ENCODE data around the gene TGFBR3L. TPM values are rescaled to one million over a fixed set of nuclear protein-coding genes. Genes with fewer than 3 reads are reported as not detected.

Gene TGFBR3L
- total RNA-seq, 1 experiment from 2014 or later = 4.1 TPM

DNA sequence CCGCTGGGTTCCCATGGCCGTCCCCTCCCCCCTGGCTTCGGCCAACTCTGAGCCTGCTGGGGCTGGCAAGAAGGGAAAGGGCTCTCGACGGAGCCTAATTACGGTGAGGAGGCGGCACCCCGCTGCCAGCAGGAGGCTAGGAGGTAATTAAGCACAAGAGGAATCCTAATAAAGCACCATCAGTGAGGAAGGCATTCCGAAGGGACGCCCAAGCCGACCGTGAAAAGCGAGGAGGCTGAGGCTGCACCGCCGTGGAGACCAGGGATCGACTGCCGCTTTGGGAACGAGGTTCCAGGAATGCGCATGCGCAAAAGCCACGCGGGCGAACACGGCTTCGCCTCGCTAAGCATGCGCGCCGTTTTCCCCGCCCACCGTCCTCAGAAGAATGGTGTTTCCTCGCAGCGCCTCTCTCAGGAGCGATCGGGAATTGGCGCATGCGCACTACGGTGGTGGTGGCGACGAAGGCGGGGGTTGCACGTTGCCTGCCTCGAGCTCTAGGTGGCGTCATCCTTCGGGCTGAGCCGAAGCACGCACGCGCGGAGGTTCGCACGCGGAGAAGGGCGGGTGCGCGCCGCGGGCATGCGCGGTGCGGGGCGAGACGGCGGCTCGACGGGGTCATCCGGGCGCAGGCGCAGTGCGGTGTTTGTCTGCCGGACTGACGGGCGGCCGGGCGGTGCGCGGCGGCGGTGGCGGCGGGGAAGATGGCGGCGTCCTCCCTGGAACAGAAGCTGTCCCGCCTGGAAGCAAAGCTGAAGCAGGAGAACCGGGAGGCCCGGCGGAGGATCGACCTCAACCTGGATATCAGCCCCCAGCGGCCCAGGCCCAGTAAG, 11.2 kb upstream of the TGFBR3L start, which contains the start of gene MAP2K7 (continued):
- TF ChIP-seq ARID4B (CRISPR knock-in tag; IDR thresholded peaks at IDR 0.05; ENCODE audit: borderline replicate concordance) (peak; percentile 74; the same call in 1 of the 2 replicates), CBFB (CRISPR knock-in tag; IDR thresholded peaks at IDR 0.05; ENCODE audit: low read depth) (no peak), MLX (CRISPR knock-in tag; IDR thresholded peaks at IDR 0.05) (no peak), ZNF671 (CRISPR knock-in tag; IDR thresholded peaks at IDR 0.05) (no peak), ZNF425 (CRISPR knock-in tag; conservative IDR thresholded peaks at IDR 0.05) (no peak), E2F5 (CRISPR knock-in tag; IDR thresholded peaks at IDR 0.05) (peak; percentile 83; the same call in 1 of the 2 replicates), GRHL2 (CRISPR knock-in tag; IDR thresholded peaks at IDR 0.05; ENCODE audit: insufficient replicate concordance, severe bottlenecking) (no peak), ATF3 (CRISPR knock-in tag; conservative IDR thresholded peaks at IDR 0.05) (peak; percentile 69; the same call in 1 of the 2 replicates), NFE2L1 (CRISPR knock-in tag; IDR thresholded peaks at IDR 0.05) (peak; percentile 94), FOXJ3 (CRISPR knock-in tag; IDR thresholded peaks at IDR 0.05; ENCODE audit: borderline replicate concordance) (no peak), ZNF121 (CRISPR knock-in tag; IDR thresholded peaks at IDR 0.05) (no peak), RORB (CRISPR knock-in tag; IDR thresholded peaks at IDR 0.05) (no peak), ZNF232 (CRISPR knock-in tag; IDR thresholded peaks at IDR 0.05) (peak; percentile 96; the same call in 1 of the 2 replicates), NFATC4 (CRISPR knock-in tag; IDR thresholded peaks at IDR 0.05) (no peak), PRRX2 (CRISPR knock-in tag; IDR thresholded peaks at IDR 0.05) (no peak), ZSCAN18 (CRISPR knock-in tag; IDR thresholded peaks at IDR 0.05) (no peak), ZNF396 (CRISPR knock-in tag; IDR thresholded peaks at IDR 0.05; ENCODE audit: borderline replicate concordance) (no peak)
- TF ChIP-seq, protein P1, sequence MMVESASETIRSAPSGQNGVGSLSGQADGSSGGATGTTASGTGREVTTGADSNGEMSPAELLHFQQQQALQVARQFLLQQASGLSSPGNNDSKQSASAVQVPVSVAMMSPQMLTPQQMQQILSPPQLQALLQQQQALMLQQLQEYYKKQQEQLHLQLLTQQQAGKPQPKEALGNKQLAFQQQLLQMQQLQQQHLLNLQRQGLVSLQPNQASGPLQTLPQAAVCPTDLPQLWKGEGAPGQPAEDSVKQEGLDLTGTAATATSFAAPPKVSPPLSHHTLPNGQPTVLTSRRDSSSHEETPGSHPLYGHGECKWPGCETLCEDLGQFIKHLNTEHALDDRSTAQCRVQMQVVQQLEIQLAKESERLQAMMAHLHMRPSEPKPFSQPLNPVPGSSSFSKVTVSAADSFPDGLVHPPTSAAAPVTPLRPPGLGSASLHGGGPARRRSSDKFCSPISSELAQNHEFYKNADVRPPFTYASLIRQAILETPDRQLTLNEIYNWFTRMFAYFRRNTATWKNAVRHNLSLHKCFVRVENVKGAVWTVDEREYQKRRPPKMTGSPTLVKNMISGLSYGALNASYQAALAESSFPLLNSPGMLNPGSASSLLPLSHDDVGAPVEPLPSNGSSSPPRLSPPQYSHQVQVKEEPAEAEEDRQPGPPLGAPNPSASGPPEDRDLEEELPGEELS (CRISPR knock-in tag; IDR thresholded peaks at IDR 0.05) = peak; percentile 92; the same call in 1 of the 2 replicates
- TF ChIP-seq, protein P2, sequence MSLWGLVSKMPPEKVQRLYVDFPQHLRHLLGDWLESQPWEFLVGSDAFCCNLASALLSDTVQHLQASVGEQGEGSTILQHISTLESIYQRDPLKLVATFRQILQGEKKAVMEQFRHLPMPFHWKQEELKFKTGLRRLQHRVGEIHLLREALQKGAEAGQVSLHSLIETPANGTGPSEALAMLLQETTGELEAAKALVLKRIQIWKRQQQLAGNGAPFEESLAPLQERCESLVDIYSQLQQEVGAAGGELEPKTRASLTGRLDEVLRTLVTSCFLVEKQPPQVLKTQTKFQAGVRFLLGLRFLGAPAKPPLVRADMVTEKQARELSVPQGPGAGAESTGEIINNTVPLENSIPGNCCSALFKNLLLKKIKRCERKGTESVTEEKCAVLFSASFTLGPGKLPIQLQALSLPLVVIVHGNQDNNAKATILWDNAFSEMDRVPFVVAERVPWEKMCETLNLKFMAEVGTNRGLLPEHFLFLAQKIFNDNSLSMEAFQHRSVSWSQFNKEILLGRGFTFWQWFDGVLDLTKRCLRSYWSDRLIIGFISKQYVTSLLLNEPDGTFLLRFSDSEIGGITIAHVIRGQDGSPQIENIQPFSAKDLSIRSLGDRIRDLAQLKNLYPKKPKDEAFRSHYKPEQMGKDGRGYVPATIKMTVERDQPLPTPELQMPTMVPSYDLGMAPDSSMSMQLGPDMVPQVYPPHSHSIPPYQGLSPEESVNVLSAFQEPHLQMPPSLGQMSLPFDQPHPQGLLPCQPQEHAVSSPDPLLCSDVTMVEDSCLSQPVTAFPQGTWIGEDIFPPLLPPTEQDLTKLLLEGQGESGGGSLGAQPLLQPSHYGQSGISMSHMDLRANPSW (CRISPR knock-in tag; conservative IDR thresholded peaks at IDR 0.05; ENCODE audit: low read depth) = no peak
- TF ChIP-seq, protein P3, sequence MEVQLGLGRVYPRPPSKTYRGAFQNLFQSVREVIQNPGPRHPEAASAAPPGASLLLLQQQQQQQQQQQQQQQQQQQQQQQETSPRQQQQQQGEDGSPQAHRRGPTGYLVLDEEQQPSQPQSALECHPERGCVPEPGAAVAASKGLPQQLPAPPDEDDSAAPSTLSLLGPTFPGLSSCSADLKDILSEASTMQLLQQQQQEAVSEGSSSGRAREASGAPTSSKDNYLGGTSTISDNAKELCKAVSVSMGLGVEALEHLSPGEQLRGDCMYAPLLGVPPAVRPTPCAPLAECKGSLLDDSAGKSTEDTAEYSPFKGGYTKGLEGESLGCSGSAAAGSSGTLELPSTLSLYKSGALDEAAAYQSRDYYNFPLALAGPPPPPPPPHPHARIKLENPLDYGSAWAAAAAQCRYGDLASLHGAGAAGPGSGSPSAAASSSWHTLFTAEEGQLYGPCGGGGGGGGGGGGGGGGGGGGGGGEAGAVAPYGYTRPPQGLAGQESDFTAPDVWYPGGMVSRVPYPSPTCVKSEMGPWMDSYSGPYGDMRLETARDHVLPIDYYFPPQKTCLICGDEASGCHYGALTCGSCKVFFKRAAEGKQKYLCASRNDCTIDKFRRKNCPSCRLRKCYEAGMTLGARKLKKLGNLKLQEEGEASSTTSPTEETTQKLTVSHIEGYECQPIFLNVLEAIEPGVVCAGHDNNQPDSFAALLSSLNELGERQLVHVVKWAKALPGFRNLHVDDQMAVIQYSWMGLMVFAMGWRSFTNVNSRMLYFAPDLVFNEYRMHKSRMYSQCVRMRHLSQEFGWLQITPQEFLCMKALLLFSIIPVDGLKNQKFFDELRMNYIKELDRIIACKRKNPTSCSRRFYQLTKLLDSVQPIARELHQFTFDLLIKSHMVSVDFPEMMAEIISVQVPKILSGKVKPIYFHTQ (CRISPR knock-in tag; IDR thresholded peaks at IDR 0.05) = no peak
